Measurements from ENCODE around the gene MGRN1.
"Not testable (repeated sequence)": the region's sequence is repeated elsewhere in the genome, so short reads cannot be mapped to it uniquely, and the experiment has no call there.

GRCh38 chr16:4650443-4651074 lies 25.9 kb downstream of the MGRN1 start:
- not testable (repeated sequence) for TF ChIP-seq POLR2A (IDR thresholded peaks at IDR 0.05)
- peak; percentile 33 to 80 (median 64) for TF ChIP-seq CTCF (IDR thresholded peaks at IDR 0.05)
